KMS-11 (cell line): ENCODE measurements around the gene CCDC92B.

Experiments used
- H2AFZ ChIP-seq: fragments of 200-600 bp; sonication (generic); 2 replicates; pipeline ENCODE4 v1.6.1; 2016; ENCODE audit warnings: antibody characterized with exemption, mixed run types, low read depth
- H3K27ac ChIP-seq: fragments of 200-600 bp; sonication (generic); 2 replicates; pipeline ENCODE4 v1.6.1; 2016; ENCODE audit warnings: mild to moderate bottlenecking, mixed run types
- H3K27me3 ChIP-seq: fragments of 200-600 bp; sonication (generic); 2 replicates; pipeline ENCODE4 v1.6.1; 2017; ENCODE audit warnings: mild to moderate bottlenecking, low read depth, mixed run types, moderate library complexity; ENCODE audit not compliant: insufficient read depth
- H3K36me3 ChIP-seq: fragments of 200-600 bp; sonication (generic); 2 replicates; pipeline ENCODE4 v1.6.1; 2017; ENCODE audit warnings: mild to moderate bottlenecking, mixed run types; ENCODE audit not compliant: insufficient read depth
- H3K4me1 ChIP-seq: fragments of 200-600 bp; sonication (generic); 2 replicates; pipeline ENCODE4 v1.6.1; 2016; ENCODE audit warnings: mild to moderate bottlenecking, low read depth, mixed run types; ENCODE audit not compliant: poor library complexity, severe bottlenecking
- H3K4me2 ChIP-seq: fragments of 200-600 bp; sonication (generic); 2 replicates; pipeline ENCODE4 v1.7.0; 2016; ENCODE audit warnings: mild to moderate bottlenecking, mixed run types
- H3K4me3 ChIP-seq: fragments of 200-600 bp; sonication (generic); IDR thresholded peaks from 2 replicates; pipeline ENCODE4 v1.6.1; 2017; ENCODE audit warnings: low read depth, low read length, mixed read lengths; ENCODE audit not compliant: insufficient read depth
- H3K79me2 ChIP-seq: fragments of 200-600 bp; sonication (generic); 2 replicates; pipeline ENCODE4 v1.6.1; 2016; ENCODE audit warnings: low read depth, mixed run types; ENCODE audit not compliant: insufficient read depth
- H3K9ac ChIP-seq: fragments of 200-600 bp; sonication (generic); 2 replicates; pipeline ENCODE4 v1.6.1; 2016; ENCODE audit warnings: mild to moderate bottlenecking, mixed run types
- H4K20me1 ChIP-seq: fragments of 200-600 bp; sonication (generic); 2 replicates; pipeline ENCODE4 v1.6.1; 2016; ENCODE audit warnings: mild to moderate bottlenecking, mixed run types; ENCODE audit not compliant: insufficient read depth
- TF ChIP-seq, protein P1 (sequence below): fragments of 200-600 bp; sonication (generic); conservative IDR thresholded peaks from 2 replicates; pipeline ENCODE4 v1.6.1; 2017; ENCODE audit warnings: low read depth, mild to moderate bottlenecking, antibody characterized with exemption, low read length, moderate library complexity, mixed read lengths

Gene CCDC92B

DNA sequence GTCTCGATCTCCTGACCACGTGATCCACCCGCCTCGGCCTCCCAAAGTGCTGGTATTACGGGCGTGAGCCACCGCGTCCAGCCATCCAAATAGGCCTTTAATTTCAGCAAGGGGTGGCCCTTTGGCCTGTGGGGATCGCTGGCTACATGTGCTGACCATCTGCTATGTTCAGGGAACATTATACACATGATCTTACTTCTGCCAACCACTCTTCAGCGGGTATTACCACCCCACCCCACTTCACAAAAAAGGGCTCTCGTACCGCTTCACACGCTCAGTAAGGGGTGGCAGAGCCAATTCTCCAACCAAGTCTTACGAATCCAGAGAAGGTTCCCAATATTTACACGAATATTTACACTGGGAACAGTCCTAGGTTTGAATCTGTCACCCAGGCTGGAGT lies 11.8 kb downstream of the CCDC92B start:
- Histone ChIP-seq H3K27me3 (peaks cover 9% of the 10 kb centered on the region; the same call in 1 of the 2 replicates), H3K9ac (no peak overlapping the region), H2AFZ (no peak overlapping the region), H3K79me2 (no peaks in the 10 kb centered on the region), H3K4me3 (no peak overlapping the region), H4K20me1 (no peaks in the 10 kb centered on the region), H3K27ac (no peak overlapping the region), H3K36me3 (no peaks in the 10 kb centered on the region), H3K4me1 (no peaks in the 10 kb centered on the region), H3K4me2 (no peak overlapping the region)
- TF ChIP-seq, protein P1, sequence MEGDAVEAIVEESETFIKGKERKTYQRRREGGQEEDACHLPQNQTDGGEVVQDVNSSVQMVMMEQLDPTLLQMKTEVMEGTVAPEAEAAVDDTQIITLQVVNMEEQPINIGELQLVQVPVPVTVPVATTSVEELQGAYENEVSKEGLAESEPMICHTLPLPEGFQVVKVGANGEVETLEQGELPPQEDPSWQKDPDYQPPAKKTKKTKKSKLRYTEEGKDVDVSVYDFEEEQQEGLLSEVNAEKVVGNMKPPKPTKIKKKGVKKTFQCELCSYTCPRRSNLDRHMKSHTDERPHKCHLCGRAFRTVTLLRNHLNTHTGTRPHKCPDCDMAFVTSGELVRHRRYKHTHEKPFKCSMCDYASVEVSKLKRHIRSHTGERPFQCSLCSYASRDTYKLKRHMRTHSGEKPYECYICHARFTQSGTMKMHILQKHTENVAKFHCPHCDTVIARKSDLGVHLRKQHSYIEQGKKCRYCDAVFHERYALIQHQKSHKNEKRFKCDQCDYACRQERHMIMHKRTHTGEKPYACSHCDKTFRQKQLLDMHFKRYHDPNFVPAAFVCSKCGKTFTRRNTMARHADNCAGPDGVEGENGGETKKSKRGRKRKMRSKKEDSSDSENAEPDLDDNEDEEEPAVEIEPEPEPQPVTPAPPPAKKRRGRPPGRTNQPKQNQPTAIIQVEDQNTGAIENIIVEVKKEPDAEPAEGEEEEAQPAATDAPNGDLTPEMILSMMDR = no peak

DNA sequence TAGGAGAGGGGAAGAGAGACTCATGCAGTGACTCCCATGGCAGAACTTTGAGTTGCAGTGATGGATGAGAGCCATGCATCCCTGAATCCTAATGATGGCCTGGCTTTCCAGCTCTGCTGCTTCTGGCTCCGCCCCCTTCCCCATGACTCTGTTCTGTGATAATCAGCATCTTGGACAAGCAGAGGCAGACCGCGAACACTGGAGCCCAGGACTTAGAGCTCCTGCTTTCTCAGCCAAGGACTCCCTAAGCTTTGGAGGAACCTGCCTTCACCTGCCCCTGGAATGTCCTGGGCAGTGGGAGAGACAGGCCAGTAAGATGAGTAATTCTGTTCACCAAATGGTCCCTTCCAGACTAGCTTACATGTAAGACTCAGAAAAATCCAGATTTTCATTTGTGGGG lies 12.5 kb downstream of the CCDC92B start:
- no peaks in the 10 kb centered on the region for H3K36me3 ChIP-seq
- H2AFZ ChIP-seq = no peak overlapping the region
- H3K27ac ChIP-seq = no peak overlapping the region
- H3K4me3 ChIP-seq = no peak overlapping the region
- no peak overlapping the region for H3K4me2 ChIP-seq
- TF ChIP-seq, protein P1 = no peak
- H3K79me2 ChIP-seq = no peaks in the 10 kb centered on the region
- H3K27me3 ChIP-seq = peaks cover 9% of the 10 kb centered on the region; the same call in 1 of the 2 replicates
- H4K20me1 ChIP-seq = no peaks in the 10 kb centered on the region
- H3K9ac ChIP-seq = no peak overlapping the region
- no peaks in the 10 kb centered on the region for H3K4me1 ChIP-seq

DNA sequence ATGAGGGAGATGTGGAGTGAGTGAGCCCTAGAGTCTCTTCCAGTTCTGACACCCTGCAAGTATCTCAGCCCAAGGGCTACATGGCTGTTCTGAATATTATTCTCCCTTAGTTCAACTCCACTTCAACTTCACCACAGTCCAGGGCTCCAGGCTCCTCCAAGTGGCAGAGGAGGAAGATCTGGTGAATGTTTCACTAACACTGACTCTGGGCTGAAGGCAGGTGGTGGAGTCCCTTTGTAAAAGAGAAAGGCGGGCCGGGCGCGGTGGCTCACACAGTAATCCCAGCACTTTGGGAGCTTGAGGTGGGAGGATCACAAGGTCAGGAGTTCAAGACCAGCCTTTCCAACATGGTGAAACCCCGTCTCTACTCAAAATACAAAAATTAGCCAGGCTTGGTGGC lies 13.6 kb downstream of the CCDC92B start:
- no peak overlapping the region for H3K4me2 ChIP-seq
- H3K4me1 ChIP-seq = no peaks in the 10 kb centered on the region
- H3K36me3 ChIP-seq = no peaks in the 10 kb centered on the region
- TF ChIP-seq, protein P1 = no peak
- peaks cover 13% of the 10 kb centered on the region; the same call in 1 of the 2 replicates for H3K27me3 ChIP-seq
- H4K20me1 ChIP-seq = no peaks in the 10 kb centered on the region
- no peak overlapping the region for H3K4me3 ChIP-seq
- no peak overlapping the region for H3K9ac ChIP-seq
- H3K79me2 ChIP-seq = no peaks in the 10 kb centered on the region
- no peak overlapping the region for H2AFZ ChIP-seq
- no peak overlapping the region for H3K27ac ChIP-seq

DNA sequence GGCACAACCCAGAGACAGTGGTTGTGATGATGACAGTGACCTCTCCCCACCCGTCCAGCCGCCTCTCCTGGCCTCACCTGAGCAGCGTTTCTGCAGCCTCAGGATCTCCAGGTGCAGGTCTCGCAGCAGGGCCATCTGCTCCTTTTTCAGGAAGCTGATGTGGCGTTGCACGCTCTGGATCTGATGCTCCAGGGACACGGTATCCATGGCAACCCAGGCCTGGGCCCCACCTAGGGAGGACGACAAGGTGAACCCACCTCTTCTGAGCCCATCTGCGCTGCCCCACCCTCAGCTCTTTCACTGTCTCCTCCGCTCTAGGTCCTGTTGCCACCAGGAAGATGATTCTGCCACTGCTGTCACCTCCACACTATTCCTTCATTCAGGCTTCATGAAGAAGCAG lies 14.5 kb downstream of the CCDC92B start:
- H3K27me3 ChIP-seq = peaks cover 10% of the 10 kb centered on the region; the same call in 1 of the 2 replicates
- H4K20me1 ChIP-seq = no peaks in the 10 kb centered on the region
- H3K27ac ChIP-seq = no peak overlapping the region
- no peak overlapping the region for H3K4me2 ChIP-seq
- H3K9ac ChIP-seq = no peak overlapping the region
- H2AFZ ChIP-seq = no peak overlapping the region
- TF ChIP-seq, protein P1 = no peak
- H3K4me3 ChIP-seq = no peak overlapping the region
- H3K79me2 ChIP-seq = no peaks in the 10 kb centered on the region
- H3K4me1 ChIP-seq = no peaks in the 10 kb centered on the region
- no peaks in the 10 kb centered on the region for H3K36me3 ChIP-seq
